ENCODE measurements around the gene PLCXD3. TPM values are rescaled to one million over a fixed set of nuclear protein-coding genes. Genes with fewer than 3 reads are reported as not detected.

Gene PLCXD3
- total RNA-seq, 1 experiment from 2014 or later, result not detected

GRCh38 chr5:41289970-41290464, 220.4 kb downstream of the PLCXD3 start:
- no peak for DNase-seq (ENCODE audit: low read depth)

- DNase-seq (ENCODE audit: low read depth), result no peak
Observed at GRCh38 chr5:41286696-41287095, 223.7 kb downstream of the PLCXD3 start.

- no peak for DNase-seq (ENCODE audit: low read depth)
Observed at GRCh38 chr5:41286165-41286564, 224.2 kb downstream of the PLCXD3 start.

GRCh38 chr5:41284938-41285337, 225.5 kb downstream of the PLCXD3 start:
- no peak for DNase-seq (ENCODE audit: low read depth)

- no peak for DNase-seq (ENCODE audit: low read depth)
Observed at GRCh38 chr5:41281215-41281810, 229.1 kb downstream of the PLCXD3 start.

- DNase-seq (ENCODE audit: low read depth), result no peak
Observed at GRCh38 chr5:41279040-41279439, 231.4 kb downstream of the PLCXD3 start.

- no peak for DNase-seq (ENCODE audit: low read depth)
Observed at GRCh38 chr5:41277476-41278245, 232.7 kb downstream of the PLCXD3 start.

- no peak for DNase-seq (ENCODE audit: low read depth)
Observed at GRCh38 chr5:41275813-41276512, 234.4 kb downstream of the PLCXD3 start.

- peak; percentile 48 for DNase-seq (ENCODE audit: low read depth)
Observed at GRCh38 chr5:41270423-41271251, 239.8 kb downstream of the PLCXD3 start.

- no peak for DNase-seq (ENCODE audit: low read depth)
Observed at GRCh38 chr5:41268894-41269293, 241.5 kb downstream of the PLCXD3 start.

GRCh38 chr5:41266377-41266776, 244.0 kb downstream of the PLCXD3 start:
- no peak for DNase-seq (ENCODE audit: low read depth)

GRCh38 chr5:41264019-41264418, 246.4 kb downstream of the PLCXD3 start:
- DNase-seq (ENCODE audit: low read depth), result no peak

- no peak for DNase-seq (ENCODE audit: low read depth)
Observed at GRCh38 chr5:41263335-41263734, 247.1 kb downstream of the PLCXD3 start.

Measured in HT1080 (cell line).